Measurements from ENCODE around the gene BMERB1.
"Not testable (repeated sequence)": the region's sequence is repeated elsewhere in the genome, so short reads cannot be mapped to it uniquely, and the experiment has no call there.

BMERB1 gene

GRCh38 chr16:15422222-15422621 lies 12.2 kb upstream of the BMERB1 start:
- DNase-seq (ENCODE audit: low read depth): no peak
- H3K4me3 ChIP-seq (ENCODE audit: low read depth, low read length): no peak overlapping the region
- no peak for TF ChIP-seq CTCF (conservative IDR thresholded peaks at IDR 0.05; ENCODE audit: low read depth, low read length)

GRCh38 chr16:15425861-15426260 lies 8.5 kb upstream of the BMERB1 start:
- no peak overlapping the region for H3K4me3 ChIP-seq (ENCODE audit: low read depth, low read length)
- DNase-seq (ENCODE audit: low read depth): no peak
- TF ChIP-seq CTCF (conservative IDR thresholded peaks at IDR 0.05; ENCODE audit: low read depth, low read length): no peak

- TF ChIP-seq CTCF (conservative IDR thresholded peaks at IDR 0.05; ENCODE audit: low read depth, low read length): no peak
- no peak overlapping the region for H3K4me3 ChIP-seq (ENCODE audit: low read depth, low read length)
- DNase-seq (ENCODE audit: low read depth): no peak
These were observed 7.6 kb upstream of the BMERB1 start for GRCh38 chr16:15426796-15427195.

DNA sequence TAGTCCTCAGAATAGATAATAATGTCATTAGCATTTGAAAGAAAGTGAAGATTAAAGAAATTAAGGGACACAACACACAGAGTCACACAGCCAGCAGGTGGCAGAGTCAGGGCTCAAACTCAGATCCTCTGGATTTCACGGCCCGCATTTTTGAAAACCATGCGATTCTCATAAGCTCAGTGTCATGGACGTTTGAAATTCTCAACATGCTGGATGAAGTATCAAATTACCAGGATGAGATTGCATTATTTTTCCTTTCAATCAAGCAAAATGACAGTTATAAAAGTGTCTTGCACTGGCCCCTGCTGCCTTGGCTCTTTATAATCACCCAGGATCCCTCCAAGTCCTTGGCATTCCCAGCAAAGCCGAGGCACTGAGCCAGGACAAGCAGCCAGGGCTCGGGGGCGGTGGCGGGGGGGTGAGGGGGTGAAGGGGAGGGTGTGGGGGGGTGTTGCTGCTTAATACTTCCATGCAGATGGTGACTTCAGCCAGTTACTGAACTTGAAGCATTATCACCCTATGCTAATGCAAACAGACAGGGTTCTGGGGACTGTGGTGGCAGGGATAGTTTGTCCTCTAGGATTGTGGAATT lies 6.6 kb upstream of the BMERB1 start:
- peak; percentile 94 for DNase-seq (ENCODE audit: low read depth)
- peak; percentile 83 for TF ChIP-seq CTCF (conservative IDR thresholded peaks at IDR 0.05; ENCODE audit: low read depth, low read length)
- peak overlapping the region; percentile 32 for H3K4me3 ChIP-seq (ENCODE audit: low read depth, low read length)

- not testable (repeated sequence) for DNase-seq (ENCODE audit: low read depth); H3K4me3 ChIP-seq (ENCODE audit: low read depth, low read length)
These were observed 3.5 kb upstream of the BMERB1 start for GRCh38 chr16:15430884-15431283.

GRCh38 chr16:15434079-15434424 lies 336 bp upstream of the BMERB1 start:
- peak overlapping the region; percentile 89 for H3K4me3 ChIP-seq (ENCODE audit: low read depth, low read length)
- no peak for TF ChIP-seq CTCF (conservative IDR thresholded peaks at IDR 0.05; ENCODE audit: low read depth, low read length)
- no peak for DNase-seq (ENCODE audit: low read depth)

- peak; percentile 2 for TF ChIP-seq CTCF (conservative IDR thresholded peaks at IDR 0.05; ENCODE audit: low read depth, low read length)
- peak overlapping the region; percentile 89 for H3K4me3 ChIP-seq (ENCODE audit: low read depth, low read length)
- DNase-seq (ENCODE audit: low read depth): no peak
These were observed 952 bp downstream of the BMERB1 start for GRCh38 chr16:15435216-15435864.
